Left renal cortex interstitium (tissue), 4 donors: Measurements from ENCODE around the gene FHL1. TPM values are rescaled to one million over a fixed set of nuclear protein-coding genes. Genes with fewer than 3 reads are reported as not detected.
"Not testable (repeated sequence)": the region's sequence is repeated elsewhere in the genome, so short reads cannot be mapped to it uniquely, and the experiment has no call there.

Source experiments
- DNase-seq, 4 donors: peaks; one replicate each; pipeline ENCODE4 v3.0.0-alpha.2; 2013; ENCODE audit warnings: low read depth in 4 of 4, low spot score in 2 of 4, missing footprints in 1 of 4
- polyA plus RNA-seq, 4 donors: library from polyadenylated mRNA; unstranded; fragments of 120-200 nt; gene quantifications; one replicate each; pipeline ENCODE4 v1.2.1, GENCODE V29; 2013; ENCODE audit not compliant: insufficient read length in 4 of 4

FHL1 gene
- polyA plus RNA-seq, 4 donors, result 54.1 to 61.2 (median 58.5) TPM

DNA sequence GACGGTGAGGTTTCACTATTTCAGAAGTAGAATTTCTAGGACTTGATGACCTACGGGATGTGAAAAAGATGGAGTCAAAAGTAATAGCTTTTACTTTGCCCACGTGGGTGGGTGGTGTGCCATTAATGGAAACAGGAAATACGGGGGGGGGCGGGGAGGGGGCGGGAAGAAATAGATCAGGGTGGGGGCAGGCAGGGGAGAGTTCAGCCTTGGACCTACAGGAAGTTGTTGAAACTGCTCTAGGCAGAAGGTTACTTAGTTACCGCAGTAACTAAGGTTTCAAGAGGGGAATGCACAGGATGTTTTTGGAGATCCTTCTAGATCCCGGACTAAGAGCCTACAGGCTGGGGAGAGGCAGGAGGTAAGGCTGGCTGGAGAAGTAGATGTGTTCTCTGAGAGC is 3.6 kb upstream of the FHL1 start:
- no peak for DNase-seq

DNA sequence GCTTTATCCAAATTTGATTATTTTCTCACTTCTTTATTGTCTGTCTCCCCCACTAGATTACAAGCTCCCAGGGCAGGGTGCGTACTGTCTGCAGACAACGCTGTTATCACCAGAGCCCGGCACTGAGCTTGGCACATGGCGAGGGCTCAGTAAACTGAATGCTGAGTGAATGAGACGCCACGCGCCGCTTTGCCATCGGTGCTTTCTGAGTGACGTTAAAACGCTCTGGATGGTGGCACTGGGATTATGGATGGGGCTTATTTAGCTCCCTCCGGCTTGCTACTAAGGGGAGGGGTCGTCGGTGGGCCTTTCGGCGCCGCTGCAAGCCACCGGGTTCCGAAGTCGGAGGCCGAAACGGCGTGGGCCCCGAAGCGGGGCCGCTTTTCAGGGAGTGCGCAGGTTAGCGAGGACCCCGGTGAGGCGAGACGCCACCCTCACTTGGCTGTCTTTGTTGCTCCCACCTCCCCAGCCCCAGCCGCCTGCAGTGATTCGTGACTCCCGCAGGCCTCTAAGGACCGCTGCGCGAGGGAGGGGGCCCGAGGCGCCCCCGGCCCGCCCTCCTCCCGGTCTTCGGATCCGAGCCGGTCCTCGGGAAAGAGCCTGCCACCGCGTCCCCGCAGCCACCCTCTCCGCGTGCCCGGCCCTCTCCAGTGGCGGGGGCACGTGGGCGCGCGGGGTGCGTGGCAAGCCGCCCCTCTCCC is 569 bp upstream of the FHL1 start:
- no peak for DNase-seq

DNA sequence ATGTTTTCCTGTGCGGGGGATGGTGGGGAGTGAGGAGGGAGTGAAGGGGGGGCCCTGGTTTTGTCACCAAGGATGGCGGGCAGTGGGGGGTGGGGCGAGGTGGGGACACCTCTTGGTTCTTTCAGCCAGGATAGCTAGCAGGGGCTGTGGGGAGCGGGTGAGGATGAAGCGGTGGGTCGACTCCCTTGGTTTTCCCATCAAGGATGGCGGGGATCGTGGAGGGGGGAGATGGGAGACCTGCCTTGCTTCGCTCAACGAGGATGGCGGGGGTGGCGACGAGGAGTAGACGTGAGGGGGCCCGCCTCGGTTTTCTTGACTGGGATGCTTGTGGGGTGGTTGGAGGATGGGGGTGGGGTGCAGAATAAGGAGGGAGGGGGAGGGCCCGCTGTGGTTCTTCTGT is 643 bp downstream of the FHL1 start:
- no peak for DNase-seq

DNA sequence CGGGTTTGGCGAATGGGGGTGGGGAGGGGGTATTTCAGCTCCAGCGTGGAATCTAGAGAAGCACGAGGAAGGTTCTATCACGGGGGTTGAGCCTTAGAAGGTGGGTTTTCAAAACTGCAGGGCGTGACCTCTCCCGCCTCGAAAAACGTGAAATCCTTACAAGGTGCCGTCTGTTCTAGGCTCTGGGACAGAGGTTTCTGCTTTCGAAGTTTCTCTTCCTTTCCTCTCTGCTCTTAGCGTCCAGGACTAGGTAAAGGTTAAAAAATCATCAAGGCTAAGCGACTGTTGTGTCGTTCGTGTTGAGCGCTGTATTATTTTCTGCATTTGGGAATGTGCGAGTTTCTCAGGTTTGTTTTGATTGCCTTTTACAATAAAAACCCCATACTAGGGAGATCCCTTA is 1.1 kb downstream of the FHL1 start:
- no peak for DNase-seq

DNA sequence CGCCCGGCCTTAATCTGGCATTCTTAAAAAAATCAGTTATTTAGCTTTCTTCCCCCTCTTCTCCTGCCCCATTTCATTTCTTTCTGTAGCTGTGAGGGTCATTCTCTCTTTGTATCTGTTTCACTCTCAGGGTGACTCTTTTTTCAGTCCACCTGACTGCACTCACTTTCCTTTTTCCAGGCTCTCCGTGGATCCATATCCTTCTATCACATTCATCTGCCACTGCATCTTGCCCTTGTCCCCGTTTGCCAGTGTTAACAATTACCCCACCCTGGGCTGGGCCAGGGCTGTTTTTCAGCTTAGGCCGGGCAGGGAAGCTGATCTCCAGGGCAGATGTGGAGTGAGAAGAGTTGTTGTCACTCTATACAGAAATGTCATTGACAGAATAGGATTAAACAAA is 7.7 kb downstream of the FHL1 start:
- DNase-seq, result no peak

DNA sequence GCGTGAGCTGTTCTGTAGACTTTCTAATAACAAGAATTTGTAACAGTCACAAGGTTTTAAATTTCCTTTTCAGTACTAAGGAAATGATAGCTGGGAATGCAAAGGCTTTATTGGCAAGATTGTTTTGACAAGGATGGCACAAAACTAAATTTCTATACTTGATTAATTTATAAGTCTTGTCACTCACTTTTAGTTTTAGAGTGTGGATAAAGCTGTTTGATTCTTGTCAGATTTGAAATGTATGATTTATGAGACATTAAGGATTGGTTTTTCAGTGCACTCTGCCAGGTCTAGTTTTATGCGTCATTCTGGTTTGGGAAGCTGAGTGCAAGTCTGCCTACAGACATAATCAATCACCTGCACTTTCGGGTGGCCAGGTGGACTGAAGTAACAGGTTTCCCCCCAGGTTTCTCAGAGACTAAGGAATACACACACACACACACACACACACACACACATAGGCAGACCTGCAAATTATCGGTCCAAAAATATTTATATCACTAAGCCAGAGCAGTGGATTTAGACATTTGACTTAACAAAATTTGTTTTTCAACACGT is 9.3 kb downstream of the FHL1 start:
- DNase-seq, result no peak

DNA sequence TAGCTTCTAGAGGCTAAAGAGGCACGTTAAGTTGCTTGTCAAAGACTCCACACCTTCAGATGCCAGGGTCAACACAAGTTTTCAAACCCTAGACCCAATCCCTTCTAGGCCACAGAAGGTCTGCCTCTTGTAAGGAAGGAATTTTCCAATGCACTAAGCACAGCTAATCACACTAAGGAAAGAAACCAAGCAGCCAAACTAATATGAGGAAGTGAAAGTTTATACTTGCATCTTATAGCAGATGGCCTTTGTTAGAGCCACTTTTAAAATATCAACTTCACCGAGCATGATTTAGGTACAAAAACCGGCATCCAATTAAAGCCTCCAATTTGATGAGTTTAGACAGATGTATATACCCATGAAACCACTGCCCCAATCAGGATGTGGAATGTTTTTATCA is 9.9 kb downstream of the FHL1 start:
- no peak for DNase-seq

DNA sequence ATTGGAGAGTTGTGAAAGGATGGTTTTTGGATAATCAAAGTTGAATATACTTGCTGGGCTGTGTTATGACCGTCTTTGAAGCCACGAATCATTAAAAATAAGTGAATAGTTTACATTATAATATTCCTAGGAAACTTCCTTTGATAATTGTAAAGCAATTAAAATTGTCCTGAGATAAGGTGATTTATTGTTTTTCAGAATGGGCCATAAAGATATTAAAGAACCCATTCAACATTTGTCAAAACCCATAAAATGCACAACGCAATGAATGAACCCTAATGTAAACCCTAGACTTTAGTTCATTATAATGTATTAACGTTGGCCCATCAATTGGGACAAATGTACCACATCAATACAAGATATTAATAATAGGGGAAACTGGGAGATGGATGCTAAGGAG is 11.4 kb downstream of the FHL1 start:
- no peak for DNase-seq

DNA sequence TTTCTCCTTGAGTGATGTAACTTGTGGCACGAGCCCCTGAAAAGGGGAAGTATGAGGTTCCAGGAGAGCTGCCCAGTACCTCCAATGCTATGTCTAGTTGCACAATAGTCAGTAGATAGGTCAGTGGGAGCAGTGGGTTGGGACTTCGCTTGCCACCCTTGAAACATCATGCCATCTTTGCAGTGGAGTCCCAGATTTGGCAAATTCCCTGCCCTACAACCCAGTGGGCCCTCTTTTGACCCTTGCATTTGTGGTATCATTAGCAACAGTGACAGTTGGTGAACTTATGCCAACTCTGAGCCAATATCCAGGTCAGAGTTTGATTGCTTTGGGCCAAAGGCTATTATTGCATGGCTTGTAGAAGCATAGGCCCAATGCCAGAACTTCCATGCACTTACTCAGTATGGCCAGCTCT is 12.3 kb downstream of the FHL1 start:
- DNase-seq, result no peak

DNA sequence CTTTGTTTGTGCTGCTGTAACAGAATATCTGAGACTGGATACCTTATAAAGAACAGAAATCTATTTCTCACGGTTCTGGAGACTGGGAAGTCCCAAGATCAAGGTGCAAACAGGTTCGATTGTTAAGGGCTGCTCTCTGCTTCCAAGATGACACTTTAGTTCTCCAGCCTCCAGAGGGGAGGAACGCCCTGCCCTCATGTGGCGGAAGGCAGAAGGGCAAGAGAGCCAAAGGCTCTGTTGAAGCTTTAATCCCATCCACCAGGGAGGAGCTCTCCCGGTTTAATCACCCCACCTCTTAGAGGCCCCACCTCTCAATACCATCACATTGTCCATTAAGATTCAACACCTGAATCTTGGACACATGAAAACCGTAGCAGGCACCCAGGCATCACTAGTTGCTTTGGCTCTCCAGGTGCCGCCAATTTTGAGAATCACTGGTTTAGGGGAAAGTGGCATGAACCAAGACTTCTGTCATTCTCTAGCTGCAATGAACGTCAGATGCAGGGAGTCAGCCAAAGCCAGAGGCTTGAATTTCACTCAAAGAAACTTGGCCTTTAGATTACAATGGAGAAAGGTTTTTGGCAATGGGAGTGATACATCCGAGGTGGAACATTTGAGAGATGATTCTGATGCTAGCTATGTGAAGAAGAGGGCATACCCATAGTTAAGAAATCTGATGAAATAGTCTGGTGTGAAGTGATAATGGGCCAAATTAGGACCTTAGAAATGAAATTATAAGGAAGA is 15.7 kb downstream of the FHL1 start:
- no peak for DNase-seq

DNA sequence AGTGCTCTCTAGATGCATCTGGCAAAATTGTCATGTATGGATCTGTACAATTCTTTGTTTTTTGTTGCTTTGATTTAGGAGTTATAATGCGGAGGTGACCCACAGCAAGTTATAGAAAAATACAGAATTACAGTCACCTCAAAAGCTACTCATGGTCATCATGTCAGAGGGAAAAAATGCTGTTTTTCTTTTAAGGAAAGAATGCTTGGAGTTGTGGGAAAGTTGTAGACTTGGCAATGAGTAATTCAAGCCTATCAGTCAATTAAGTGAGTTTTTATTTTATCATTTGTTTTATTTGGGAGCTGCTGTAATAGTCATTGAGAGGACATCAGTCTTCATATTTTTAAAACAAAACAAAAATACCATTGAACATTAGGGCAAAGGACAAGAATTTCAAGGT is 16.4 kb downstream of the FHL1 start:
- DNase-seq, result no peak

DNA sequence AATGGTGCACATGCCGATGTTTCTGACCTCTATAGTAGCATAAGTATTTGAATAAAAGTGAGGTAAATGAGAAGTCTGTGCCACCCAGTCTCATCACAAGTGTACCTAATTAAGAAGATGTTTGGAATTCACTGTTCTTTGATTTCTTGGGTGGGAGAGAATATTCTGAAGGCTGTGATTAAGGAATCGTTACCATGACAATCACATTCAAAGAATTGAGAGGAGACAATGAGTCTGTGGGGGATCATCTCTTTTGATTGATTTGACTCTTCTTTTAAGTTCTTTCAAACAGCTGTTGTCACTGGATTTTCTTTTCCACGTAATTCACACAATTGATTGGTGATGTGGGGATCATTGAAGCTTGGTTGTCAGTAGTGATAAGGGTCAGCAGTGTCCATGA is 18.1 kb downstream of the FHL1 start:
- DNase-seq, result no peak

DNA sequence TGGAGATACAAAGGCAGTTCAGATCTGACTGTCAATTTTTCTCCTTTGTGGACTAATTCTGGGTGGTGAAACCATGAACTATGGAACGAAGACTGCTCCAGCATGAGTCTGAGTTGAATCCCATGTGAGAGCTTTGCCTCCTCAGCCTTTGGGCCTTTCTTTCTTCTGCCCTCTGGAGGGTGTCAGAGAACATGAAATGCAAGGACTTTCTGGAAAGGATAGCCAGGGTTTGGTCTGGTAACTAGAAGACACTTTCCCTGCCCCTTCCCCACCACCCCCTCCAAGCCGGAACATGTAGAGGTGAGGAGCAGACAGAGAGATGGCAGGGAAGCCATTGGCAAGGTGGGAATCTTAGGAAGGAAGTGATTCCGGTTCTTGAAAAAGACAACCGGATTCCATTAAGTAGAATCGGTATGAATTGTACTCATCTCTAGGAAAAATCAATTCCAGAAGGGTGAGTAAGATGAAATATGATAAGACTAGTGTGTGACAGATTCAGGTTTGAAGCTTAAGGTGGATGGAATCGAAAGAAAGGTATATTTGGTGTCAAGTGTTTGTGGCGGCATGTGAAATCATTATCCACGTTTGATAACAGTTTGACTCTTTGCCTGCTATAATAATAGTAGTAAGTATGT is 19.0 kb downstream of the FHL1 start:
- DNase-seq, result no peak

DNA sequence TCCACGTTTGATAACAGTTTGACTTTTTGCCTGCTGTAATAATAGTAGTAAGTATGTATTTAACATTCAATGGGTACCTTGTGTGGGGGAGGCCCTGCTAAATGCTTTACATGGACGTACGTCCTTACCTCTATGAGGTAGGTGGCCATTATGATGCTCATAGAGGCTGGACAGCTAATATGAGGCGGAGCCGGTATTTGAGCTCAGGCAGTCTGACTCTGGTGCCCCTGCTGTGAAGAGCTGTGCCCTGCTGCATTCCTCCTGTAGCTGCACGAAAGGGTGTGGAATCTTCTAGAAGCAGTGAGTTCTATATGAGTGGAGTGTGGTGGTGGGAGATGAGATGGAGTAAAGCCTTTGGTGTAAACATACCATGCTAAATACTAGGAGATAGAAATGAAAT is 20.7 kb downstream of the FHL1 start:
- not testable (repeated sequence) for DNase-seq

DNA sequence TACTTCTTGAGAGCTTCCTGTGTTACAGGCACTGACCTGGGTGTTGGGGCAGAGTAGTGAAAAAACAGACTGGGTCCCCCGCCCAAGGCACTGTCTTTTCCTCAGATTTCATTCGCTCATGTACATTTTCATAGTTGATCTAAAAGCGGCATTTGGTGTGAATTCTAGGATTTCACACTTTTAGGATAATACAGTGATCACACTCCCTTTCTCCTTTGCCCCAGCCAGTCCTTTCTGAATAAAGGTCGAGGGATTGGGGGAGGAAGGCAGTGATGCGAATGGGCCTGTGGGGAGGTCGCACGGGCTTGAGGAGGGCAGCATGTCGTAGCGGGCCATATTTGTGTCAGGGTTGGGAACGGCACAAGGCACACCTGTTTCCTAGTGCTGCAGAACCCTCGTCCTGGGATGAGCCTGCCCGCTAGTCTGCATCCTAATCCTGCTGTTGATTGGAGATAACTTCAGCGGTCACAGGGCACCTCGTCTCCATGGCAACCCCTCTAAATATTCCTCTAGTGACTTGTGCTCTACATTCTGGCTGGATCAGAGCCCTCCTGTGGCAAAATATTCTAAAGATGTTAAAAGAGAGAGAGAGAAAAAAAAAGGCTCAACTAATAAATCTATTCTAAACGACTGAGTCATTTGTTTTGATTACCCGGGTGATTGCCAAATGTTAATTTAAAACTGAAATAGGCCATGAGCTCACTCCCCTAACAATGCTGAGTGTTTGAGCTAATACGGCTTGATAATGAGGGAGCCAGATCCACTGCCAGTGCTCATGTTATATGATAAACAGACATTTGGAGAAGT is 21.8 kb downstream of the FHL1 start:
- DNase-seq, result no peak

DNA sequence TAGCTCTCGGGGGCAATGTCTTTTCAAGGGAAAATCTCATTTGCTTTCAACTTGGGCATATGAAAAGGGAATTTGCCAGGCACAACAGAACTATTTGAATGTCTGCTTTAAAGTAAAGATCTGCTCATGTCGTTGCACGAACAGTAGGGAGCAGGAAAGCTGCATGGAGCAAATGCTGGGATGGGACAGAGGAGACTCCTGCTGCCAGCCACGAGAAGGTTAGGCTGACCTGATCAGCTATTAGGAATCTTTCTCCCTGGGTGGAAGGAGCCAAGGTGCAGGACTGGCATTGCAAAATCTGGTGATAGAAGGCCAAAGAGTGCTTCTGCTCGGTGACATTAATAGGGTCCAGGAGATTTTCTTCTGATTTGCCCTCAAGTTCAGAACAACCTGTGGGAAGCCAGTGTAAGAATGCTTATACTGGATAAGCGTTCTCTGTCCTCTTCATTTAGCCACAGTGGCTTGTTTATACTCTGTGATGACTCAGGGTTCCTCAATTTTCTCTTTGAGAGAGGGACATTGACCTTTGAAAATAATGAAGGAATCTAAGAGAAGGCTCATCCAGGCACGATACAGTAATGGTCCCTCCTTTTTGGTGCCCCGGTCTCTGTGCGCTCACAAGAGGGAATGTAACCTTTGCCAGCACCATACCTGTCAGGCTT is 22.9 kb downstream of the FHL1 start:
- DNase-seq, result no peak

DNA sequence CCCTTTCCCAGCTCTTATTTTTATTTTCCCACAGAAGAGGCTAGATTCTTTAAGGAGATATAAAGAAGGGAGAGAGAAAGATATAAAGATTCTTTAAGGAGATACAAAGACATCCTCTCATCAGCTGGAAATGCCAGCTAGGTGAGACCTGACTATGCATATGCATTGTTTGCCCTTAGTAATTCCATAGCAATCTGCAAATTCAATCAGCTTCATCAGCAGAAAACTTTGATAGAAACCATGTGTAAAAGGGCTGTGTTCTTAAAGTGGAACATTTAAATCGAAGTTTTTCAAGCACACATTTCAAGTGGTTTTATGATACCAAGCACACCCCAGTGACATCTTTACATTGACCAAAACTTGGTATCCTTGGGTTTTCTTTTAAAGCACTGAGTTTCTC is 24.1 kb downstream of the FHL1 start:
- no peak for DNase-seq

DNA sequence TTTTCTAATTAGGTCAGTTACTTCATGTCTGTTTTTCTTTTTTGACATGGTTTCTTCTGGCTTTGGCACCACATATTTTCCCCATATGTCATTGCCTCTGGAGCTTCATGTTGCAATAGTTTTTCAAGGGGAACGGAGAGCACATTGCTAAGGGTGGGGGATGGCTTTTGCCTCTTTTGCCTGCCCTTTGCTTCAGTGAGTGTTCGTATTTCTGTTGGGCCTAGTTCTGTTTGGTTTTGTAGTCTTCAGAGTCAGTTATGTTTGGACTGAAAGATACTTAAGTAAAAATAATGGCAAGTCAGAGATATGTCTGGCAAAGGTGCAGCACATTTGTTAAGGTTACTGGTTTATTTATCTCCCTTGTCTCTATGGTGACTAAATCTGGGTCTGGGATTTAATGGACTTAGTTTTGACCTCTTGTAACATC is 29.1 kb downstream of the FHL1 start:
- no peak for DNase-seq

DNA sequence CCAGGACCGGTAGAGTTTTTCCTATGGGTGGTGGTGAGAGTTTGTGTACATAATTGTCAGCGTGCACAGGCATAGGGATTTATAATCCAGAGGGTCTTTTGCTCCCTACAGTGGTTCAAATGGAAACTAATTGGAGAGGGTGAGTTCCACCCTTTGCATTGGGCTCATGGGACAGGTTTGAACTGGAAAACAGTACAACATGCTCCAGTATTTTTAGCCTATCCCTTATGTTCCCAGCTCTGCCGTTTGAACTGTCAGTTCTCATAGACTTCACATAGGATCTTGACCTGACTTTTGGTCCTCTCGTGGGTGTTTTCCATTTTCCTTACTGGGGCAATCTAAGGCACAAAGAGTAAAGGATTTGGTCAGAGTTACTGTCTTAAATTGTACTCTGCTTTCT is 31.8 kb downstream of the FHL1 start:
- DNase-seq, result no peak

DNA sequence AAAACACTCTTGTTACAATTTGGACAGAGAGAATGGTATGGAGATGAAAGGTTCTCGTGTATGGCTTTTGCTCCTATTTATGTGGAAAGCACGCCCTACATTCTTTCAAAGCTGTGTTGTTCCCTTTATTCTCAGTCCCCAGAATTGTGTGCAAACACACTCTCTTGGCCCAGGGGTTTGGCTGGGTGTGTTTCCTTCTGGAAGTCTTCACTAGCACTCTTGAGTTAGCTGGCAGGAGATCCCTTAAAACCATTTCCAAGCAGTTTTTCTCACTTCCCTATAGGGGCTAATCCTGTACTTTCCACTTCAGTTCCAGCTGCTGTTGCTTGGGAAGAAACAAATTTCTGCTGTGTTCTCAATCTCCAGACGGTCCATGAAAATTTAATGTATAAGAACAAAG is 35.1 kb downstream of the FHL1 start:
- no peak for DNase-seq
